ENCODE measurements around the gene RAPGEF4.

DNA sequence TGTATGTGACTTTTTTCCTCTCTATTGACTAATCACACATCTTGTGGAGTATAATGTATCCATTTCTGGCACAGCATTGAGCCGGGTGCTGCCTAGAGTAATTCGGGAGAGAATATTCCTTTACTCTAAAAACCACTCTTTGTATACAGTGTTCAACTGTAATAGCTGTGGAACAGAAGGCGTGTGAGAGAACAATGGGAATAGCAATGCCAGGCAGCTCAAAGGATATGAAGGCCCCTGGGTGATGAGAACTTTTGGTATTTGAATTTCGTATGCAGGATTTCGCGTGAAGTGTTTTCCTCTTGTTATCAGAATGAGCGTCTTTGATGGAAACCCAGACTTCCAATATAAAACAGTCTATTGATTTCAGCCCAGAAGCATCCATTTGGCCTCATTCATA is 255.4 kb downstream of the RAPGEF4 start:
- TF ChIP-seq POLR2AphosphoS5 (IDR thresholded peaks at IDR 0.05; ENCODE audit: borderline replicate concordance, low read depth, low read length), result no peak
- TF ChIP-seq FOXP2 (optimal IDR thresholded peaks at IDR 0.05; ENCODE audit: control extremely low read depth, extremely low read length, insufficient read depth), result no peak
- TF ChIP-seq EZH2 (IDR thresholded peaks at IDR 0.05), result no peak

Measured in SK-N-MC (cell line).